ENCODE data around the gene ABCF1. TPM values are rescaled to one million over a fixed set of nuclear protein-coding genes. Genes with fewer than 3 reads are reported as not detected.
A peak's percentile ranks its signal among the peaks of the same experiment; 100 is the strongest.

The ABCF1 gene
- polyA plus RNA-seq, 3 donors: 7.5 to 19.8 (median 14.6) TPM

GRCh38 chr6:30603961-30604360, 32.7 kb downstream of the ABCF1 start:
- Mint-ChIP-seq H3K27me3 (ENCODE audit: low read depth in 3 of 3) (no peaks in the 10 kb centered on the region), H3K4me3 (no peak overlapping the region), H3K27ac (peak overlapping the region in 2 of 7 donors; percentile 58 to 62), H3K9me3 (no peaks in the 10 kb centered on the region), H3K4me1 (no peaks in the 10 kb centered on the region), H3K36me3 (peaks cover 76 to 87% of the 10 kb centered on the region in 2 donors)
- H3K4me1 ChIP-seq (ENCODE audit: control insufficient read depth in 1 of 2, insufficient read depth in 2 of 2, low read length in 2 of 2): no peaks in the 10 kb centered on the region
- H4K20me1 ChIP-seq (ENCODE audit: insufficient read depth, low read length): peaks cover 99% of the 10 kb centered on the region
- no peak overlapping the region for H3K4me2 ChIP-seq (replicated peaks; ENCODE audit: extremely low read depth, low read length, poor library complexity, severe bottlenecking)
- H3K4me3 ChIP-seq (replicated peaks in 1 of 3; ENCODE audit: low read depth in 2 of 3, low read length in 3 of 3): no peak overlapping the region
- no peak overlapping the region for H3K27ac ChIP-seq (ENCODE audit: low read depth in 1 of 2, low read length in 2 of 2)
- H3K9me3 ChIP-seq (replicated peaks in 1 of 2; ENCODE audit: control insufficient read depth in 1 of 2, insufficient read depth in 1 of 2, low read length in 2 of 2): no peaks in the 10 kb centered on the region
- H3K27me3 ChIP-seq (ENCODE audit: control insufficient read depth in 2 of 2, insufficient read depth in 2 of 2, low read length in 2 of 2): no peaks in the 10 kb centered on the region
- intact Hi-C loops (cut with micrococcal nuclease): no loop called here
- no peak overlapping the region for H3K9ac ChIP-seq (ENCODE audit: insufficient read depth, low read length, poor library complexity, severe bottlenecking)
- WGBS (ENCODE audit: insufficient coverage): 97% methylated on average over 11 of the region's 13 CpGs
- no peak overlapping the region for H2AFZ ChIP-seq (ENCODE audit: insufficient read depth, low read depth, low read length, poor library complexity, severe bottlenecking)
- peaks cover 13% of the 10 kb centered on the region for H3K79me2 ChIP-seq (ENCODE audit: insufficient read depth, low read length)
- DNase-seq: no peak
- H3K36me3 ChIP-seq (replicated peaks in 1 of 2; ENCODE audit: control insufficient read depth in 1 of 2, insufficient read depth in 2 of 2, low read length in 2 of 2): peaks cover 84 to 88% of the 10 kb centered on the region in 2 donors
- TF ChIP-seq CTCF (IDR thresholded peaks at IDR 0.05): no peak

GRCh38 chr6:30610065-30610464, 38.8 kb downstream of the ABCF1 start:
- peaks cover 19 to 28% of the 10 kb centered on the region in 2 donors for H3K4me1 ChIP-seq (ENCODE audit: control insufficient read depth in 1 of 2, insufficient read depth in 2 of 2, low read length in 2 of 2)
- Mint-ChIP-seq H3K4me1 (peaks cover 34% of the 10 kb centered on the region), H3K4me3 (no peak overlapping the region), H3K27me3 (ENCODE audit: low read depth in 3 of 3) (no peaks in the 10 kb centered on the region), H3K9me3 (peaks cover 0 to 2% (median 0%) of the 10 kb centered on the region in 7 donors), H3K36me3 (peaks cover 58 to 69% of the 10 kb centered on the region in 2 donors), H3K27ac (peak overlapping the region in 3 of 7 donors; percentile 11 to 51 (median 44))
- no peak overlapping the region for H3K27ac ChIP-seq (ENCODE audit: low read depth in 1 of 2, low read length in 2 of 2)
- 100% methylated on average over 1 of the region's 4 CpGs for WGBS (ENCODE audit: insufficient coverage)
- intact Hi-C loops (cut with micrococcal nuclease): loop anchor here (5.0 kb wide), 2 partner anchors 33 to 118 kb away; no protein-coding TSS in a partner anchor
- peaks cover 56% of the 10 kb centered on the region for H3K79me2 ChIP-seq (ENCODE audit: insufficient read depth, low read length)
- H3K9me3 ChIP-seq (replicated peaks in 1 of 2; ENCODE audit: control insufficient read depth in 1 of 2, insufficient read depth in 1 of 2, low read length in 2 of 2): no peaks in the 10 kb centered on the region
- no peak overlapping the region for H3K4me3 ChIP-seq (replicated peaks in 1 of 3; ENCODE audit: low read depth in 2 of 3, low read length in 3 of 3)
- no peak for TF ChIP-seq CTCF (IDR thresholded peaks at IDR 0.05)
- H3K27me3 ChIP-seq (ENCODE audit: control insufficient read depth in 2 of 2, insufficient read depth in 2 of 2, low read length in 2 of 2): no peaks in the 10 kb centered on the region
- H3K4me2 ChIP-seq (replicated peaks; ENCODE audit: extremely low read depth, low read length, poor library complexity, severe bottlenecking): no peak overlapping the region
- H3K9ac ChIP-seq (ENCODE audit: insufficient read depth, low read length, poor library complexity, severe bottlenecking): no peak overlapping the region
- DNase-seq: no peak
- peaks cover 46 to 66% of the 10 kb centered on the region in 2 donors for H3K36me3 ChIP-seq (replicated peaks in 1 of 2; ENCODE audit: control insufficient read depth in 1 of 2, insufficient read depth in 2 of 2, low read length in 2 of 2)
- H4K20me1 ChIP-seq (ENCODE audit: insufficient read depth, low read length): peaks cover 98% of the 10 kb centered on the region
- no peak overlapping the region for H2AFZ ChIP-seq (ENCODE audit: insufficient read depth, low read depth, low read length, poor library complexity, severe bottlenecking)

Data from CD14-positive monocyte (primary cell).